Stomach (tissue), 9 donors: ENCODE measurements around the gene MAPRE3. TPM values are rescaled to one million over a fixed set of nuclear protein-coding genes. Genes with fewer than 3 reads are reported as not detected.

Experiments used
- DNase-seq, 2 donors: peaks; one replicate each; pipeline versions ENCODE4 v3.0.0 to v3.0.0-alpha.2; 2013 to 2019
- H3K27ac ChIP-seq, 5 donors: fragments of 200-600 bp in 4 of 5; sonication (generic) in 4 of 5; one replicate each; pipeline ENCODE4 v1.5.1; 2013 to 2019; ENCODE audit warnings: mild to moderate bottlenecking in 1 of 5, moderate library complexity in 1 of 5
- H3K27me3 ChIP-seq, 3 donors: fragments of 200-600 bp; sonication (generic); one replicate each; pipeline ENCODE4 v1.5.1; 2017 to 2019; ENCODE audit warnings: mixed run types in 1 of 3
- H3K36me3 ChIP-seq, 4 donors: fragments of 200-600 bp; sonication (generic); 1 replicate in 3 of 4; 2 replicates in 1 of 4; pipeline ENCODE4 v1.5.1; 2016 to 2019
- H3K4me1 ChIP-seq, 4 donors: fragments of 200-600 bp; sonication (generic); one replicate each; pipeline ENCODE4 v1.5.1; 2016 to 2019
- H3K4me3 ChIP-seq, 4 donors: fragments of 200-600 bp; sonication (generic) in 3 of 4; one replicate each; pipeline ENCODE4 v1.5.1; 2016 to 2019; ENCODE audit warnings: mild to moderate bottlenecking in 1 of 4
- H3K9me3 ChIP-seq, 4 donors: fragments of 200-600 bp; sonication (generic); one replicate each; pipeline ENCODE4 v1.5.1; 2016 to 2019
- CTCF ChIP-seq, 7 experiments: fragments of 450-650 bp in 4 of 7; fragments of 200-600 bp in 3 of 7; sonication (generic) in 3 of 7; IDR thresholded peaks; one replicate each; pipeline ENCODE4 v1.5.1; 2016 to 2019; ENCODE audit warnings: antibody characterized with exemption in 7 of 7, control low read depth in 2 of 7, mild to moderate bottlenecking in 1 of 7
- EP300 ChIP-seq: sonication (generic); formaldehyde crosslinking; IDR thresholded peaks from one replicate; pipeline ENCODE4 v1.6.1; 2017; ENCODE audit warnings: antibody characterized with exemption
- POLR2A ChIP-seq, 4 donors: fragments of 450-650 bp; IDR thresholded peaks; one replicate each; pipeline ENCODE4 v1.6.1; 2016; ENCODE audit warnings: antibody characterized with exemption in 4 of 4, control low read depth in 2 of 4, mild to moderate bottlenecking in 1 of 4, moderate library complexity in 1 of 4
- POLR2AphosphoS5 ChIP-seq, 3 donors: sonication (generic); formaldehyde crosslinking; IDR thresholded peaks; one replicate each; pipeline ENCODE4 v1.6.1; 2016; ENCODE audit warnings: antibody characterized with exemption in 3 of 3
- WGBS, 5 donors: extraction: QIAGEN DNeasy Blood & Tissue Kit in 3 of 5; methylation state at CpG; one replicate each; pipeline versions ENCODE4 v1.1.5 to v1.1.7; 2013 to 2018; 5-methylcytosine and 5-hydroxymethylcytosine counted together
- intact Hi-C: fragments of 100-400 bp; cut with DNase I; formaldehyde crosslinking; loops from one replicate; pipeline ENCODE4 v1.15.1; 2023; ENCODE audit warnings: low total_unique reads
- polyA plus RNA-seq, 3 donors: library from polyadenylated mRNA; stranded (reverse); fragments of 200-250 nt; gene quantifications; one replicate each; pipeline ENCODE4 v1.2.3, GENCODE V29; 2013
- total RNA-seq, 5 donors: library from RNA; depleted of rRNA; stranded (reverse); fragments of >200 nt; gene quantifications; one replicate each; pipeline versions ENCODE4 v1.1.0 to v1.2.3, GENCODE V29; 2014 to 2016
- donor health status: healthy with polysubstance abuse.
- donor health status: Bipolar disorder and iron deficiency.
- donor health status: healthy.

MAPRE3 gene
- total and polyA plus RNA-seq, 8 donors = 7.0 to 24.1 (median 13.6) TPM

GRCh38 chr2:27076323-27076722, 105.9 kb downstream of the MAPRE3 start:
- no peaks in the 10 kb centered on the region for H3K9me3 ChIP-seq
- no peaks in the 10 kb centered on the region for H3K36me3 ChIP-seq
- 69 to 79% (median 78%) methylated on average over 4 of the region's 4 CpGs for WGBS, 5 donors
- DNase-seq = no peak
- peak overlapping the region in 4 of 5 donors; percentile 92 to 94 (median 92) for H3K27ac ChIP-seq
- no peak overlapping the region for H3K4me3 ChIP-seq
- intact Hi-C loops = no loop called here
- H3K27me3 ChIP-seq = peaks cover 0 to 5% (median 0%) of the 10 kb centered on the region in 3 donors
- peaks cover 15 to 81% (median 58%) of the 10 kb centered on the region in 4 donors for H3K4me1 ChIP-seq
- TF ChIP-seq POLR2A (IDR thresholded peaks at IDR 0.05) = no peak
- TF ChIP-seq EP300 = no peak
- no peak for TF ChIP-seq POLR2AphosphoS5 (IDR thresholded peaks at IDR 0.05)
- TF ChIP-seq CTCF (IDR thresholded peaks at IDR 0.05) = no peak

Other genes starting within 250 kb of the MAPRE3 start
- 10 to 100 TPM; 12.8 to 40.9 (median 14.7) TPM for gene SLC35F6, start 206.4 kb upstream of the MAPRE3 start, total RNA-seq
- 10 to 100 TPM in 1 of 3 donors, 1 to 10 TPM in 2; 4.9 to 10.5 (median 8.6) TPM for gene SLC35F6, start 206.4 kb upstream of the MAPRE3 start, polyA plus RNA-seq
- gene CENPA, start 184.6 kb upstream of the MAPRE3 start, total RNA-seq = 1 to 10 TPM in 1 of 5 donors, not detected in 4; 2.0 TPM
- 1 to 10 TPM; 2.3 to 4.0 (median 3.1) TPM for gene CENPA, start 184.6 kb upstream of the MAPRE3 start, polyA plus RNA-seq
- under 1 TPM in 1 of 5 donors, not detected in 4; 0.55 TPM for gene DPYSL5, start 122.5 kb upstream of the MAPRE3 start, total RNA-seq
- gene DPYSL5, start 122.5 kb upstream of the MAPRE3 start, polyA plus RNA-seq = under 1 TPM in 1 of 3 donors, not detected in 2; 0.06 TPM
- 100 to 1,000 TPM in 2 of 5 donors, 10 to 100 TPM in 3; 30.1 to 206 (median 89.5) TPM for gene TMEM214, start 62.3 kb downstream of the MAPRE3 start, total RNA-seq
- gene TMEM214, start 62.3 kb downstream of the MAPRE3 start, polyA plus RNA-seq = 10 to 100 TPM; 17.1 to 35.1 (median 28.1) TPM
- gene AGBL5, start 81.0 kb downstream of the MAPRE3 start, total RNA-seq = 10 to 100 TPM in 3 of 5 donors, 1 to 10 TPM in 2; 7.8 to 29.0 (median 11.6) TPM
- gene AGBL5, start 81.0 kb downstream of the MAPRE3 start, polyA plus RNA-seq = 10 to 100 TPM; 11.5 to 16.6 (median 13.6) TPM
- 100 to 1,000 TPM in 4 of 5 donors, 10 to 100 TPM in 1; 16.8 to 281 (median 134) TPM for gene OST4, start 101.0 kb downstream of the MAPRE3 start, total RNA-seq
- gene OST4, start 101.0 kb downstream of the MAPRE3 start, polyA plus RNA-seq = 100 to 1,000 TPM; 421 to 610 (median 506) TPM
- gene EMILIN1, start 108.0 kb downstream of the MAPRE3 start, total RNA-seq = 100 to 1,000 TPM in 2 of 5 donors, 10 to 100 TPM in 3; 17.5 to 208 (median 89.2) TPM
- gene EMILIN1, start 108.0 kb downstream of the MAPRE3 start, polyA plus RNA-seq = 10 to 100 TPM; 19.6 to 53.1 (median 31.1) TPM
- 10 to 100 TPM in 1 of 5 donors, 1 to 10 TPM in 3, not detected in 1; 1.3 to 18.2 (median 3.0) TPM for gene KHK, start 116.1 kb downstream of the MAPRE3 start, total RNA-seq
- 1 to 10 TPM; 3.5 to 5.9 (median 4.2) TPM for gene KHK, start 116.1 kb downstream of the MAPRE3 start, polyA plus RNA-seq
- 1 to 10 TPM in 3 of 5 donors, not detected in 2; 1.4 to 4.1 (median 2.6) TPM for gene CGREF1, start 148.5 kb downstream of the MAPRE3 start, total RNA-seq
- gene CGREF1, start 148.5 kb downstream of the MAPRE3 start, polyA plus RNA-seq = 1 to 10 TPM; 2.3 to 3.2 (median 2.4) TPM
- gene ABHD1, start 153.2 kb downstream of the MAPRE3 start, total RNA-seq = not detected
- gene ABHD1, start 153.2 kb downstream of the MAPRE3 start, polyA plus RNA-seq = under 1 TPM in 2 of 3 donors, not detected in 1; 0.23 to 0.75 TPM
- 100 to 1,000 TPM in 1 of 5 donors, 10 to 100 TPM in 4; 14.2 to 107 (median 29.4) TPM for gene PREB, start 164.0 kb downstream of the MAPRE3 start, total RNA-seq
- gene PREB, start 164.0 kb downstream of the MAPRE3 start, polyA plus RNA-seq = 10 to 100 TPM; 37.3 to 48.4 (median 44.6) TPM
- gene PRR30, start 168.8 kb downstream of the MAPRE3 start, total RNA-seq = not detected
- not detected for gene PRR30, start 168.8 kb downstream of the MAPRE3 start, polyA plus RNA-seq
- not detected for gene TCF23, start 178.4 kb downstream of the MAPRE3 start, total RNA-seq
- gene TCF23, start 178.4 kb downstream of the MAPRE3 start, polyA plus RNA-seq = under 1 TPM in 1 of 3 donors, not detected in 2; 0.03 TPM
- 100 to 1,000 TPM in 3 of 5 donors, 10 to 100 TPM in 2; 67.4 to 532 (median 131) TPM for gene ATRAID, start 241.4 kb downstream of the MAPRE3 start, total RNA-seq
- 100 to 1,000 TPM in 2 of 3 donors, 10 to 100 TPM in 1; 86.6 to 140 (median 111) TPM for gene ATRAID, start 241.4 kb downstream of the MAPRE3 start, polyA plus RNA-seq
- gene SLC5A6, start 241.6 kb downstream of the MAPRE3 start, total RNA-seq = 10 to 100 TPM; 19.3 to 71.0 (median 24.9) TPM
- 10 to 100 TPM in 1 of 3 donors, 1 to 10 TPM in 2; 5.7 to 15.0 (median 6.0) TPM for gene SLC5A6, start 241.6 kb downstream of the MAPRE3 start, polyA plus RNA-seq
- 100 to 1,000 TPM in 2 of 5 donors, 10 to 100 TPM in 3; 12.2 to 130 (median 78.2) TPM for gene CAD, start 246.7 kb downstream of the MAPRE3 start, total RNA-seq
- gene CAD, start 246.7 kb downstream of the MAPRE3 start, polyA plus RNA-seq = 10 to 100 TPM in 1 of 3 donors, 1 to 10 TPM in 2; 4.4 to 16.5 (median 6.5) TPM